C1 segment of cervical spinal cord (tissue), 14 donors: ENCODE measurements around the gene ZDHHC6.
"Not testable (repeated sequence)": the region's sequence is repeated elsewhere in the genome, so short reads cannot be mapped to it uniquely, and the experiment has no call there.

Experiments used
- DNase-seq, 14 donors: peaks; one replicate each; lab custom pipeline; 2025; lab: John Stamatoyannopoulos, UW

ZDHHC6 gene

DNA sequence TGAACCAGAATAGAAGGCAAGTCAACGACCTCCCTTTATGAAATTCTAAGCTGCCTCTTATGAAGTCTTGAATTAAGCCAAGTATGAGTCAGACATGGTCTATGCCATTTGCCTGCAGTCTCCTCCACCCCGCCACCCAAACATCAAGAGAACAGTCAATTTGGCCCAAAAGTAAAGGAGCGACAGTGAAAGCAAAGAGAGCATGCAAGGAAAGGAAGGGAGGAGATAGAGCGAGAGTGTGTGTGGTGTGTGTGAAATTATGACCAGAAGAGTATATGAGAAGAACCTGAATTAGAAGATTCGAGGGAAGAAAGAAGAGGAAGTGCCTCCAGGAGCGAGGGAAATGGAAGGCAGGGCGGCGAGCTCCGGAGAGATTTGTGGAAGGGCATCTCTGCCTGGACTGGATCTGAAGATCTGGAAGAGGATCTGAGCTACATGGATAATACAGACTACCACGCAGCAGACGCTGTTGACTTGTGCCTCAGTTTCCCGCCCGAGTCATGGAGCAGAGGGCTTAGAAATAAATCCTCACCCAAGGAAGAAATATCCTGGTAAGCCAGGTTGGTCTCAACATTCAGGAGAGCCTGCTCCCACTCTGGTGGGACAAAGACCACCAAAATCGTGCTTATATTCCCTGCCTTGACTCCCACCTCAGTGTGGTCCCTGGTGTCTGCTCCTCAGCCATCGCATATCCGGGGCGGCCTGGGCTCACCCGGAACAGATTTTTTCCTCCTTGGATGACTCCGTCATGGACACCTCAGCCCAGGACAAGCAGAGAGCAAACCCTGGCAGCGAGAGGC is 459 bp downstream of the ZDHHC6 start:
- DNase-seq: peak in 3 of 14 donors; percentile 15 to 47 (median 16)

DNA sequence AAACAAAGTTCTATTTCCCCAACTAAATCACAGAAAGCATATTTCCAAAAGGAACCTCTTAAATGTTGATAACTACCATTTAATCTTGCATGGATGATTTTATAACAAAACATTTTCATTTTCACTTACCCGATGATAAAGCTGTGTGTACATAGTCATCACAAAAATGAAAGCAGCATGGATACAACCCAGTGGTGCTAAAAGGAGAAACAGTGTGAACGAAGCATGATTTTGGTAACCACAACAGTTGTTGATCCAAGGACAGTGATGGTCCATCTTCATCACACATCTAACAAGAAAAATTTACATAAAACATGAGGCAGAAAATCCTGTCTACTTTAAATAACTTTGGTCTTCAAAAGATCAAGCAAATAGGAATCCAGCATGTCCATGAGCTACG is 4.7 kb downstream of the ZDHHC6 start:
- DNase-seq: no peak

DNA sequence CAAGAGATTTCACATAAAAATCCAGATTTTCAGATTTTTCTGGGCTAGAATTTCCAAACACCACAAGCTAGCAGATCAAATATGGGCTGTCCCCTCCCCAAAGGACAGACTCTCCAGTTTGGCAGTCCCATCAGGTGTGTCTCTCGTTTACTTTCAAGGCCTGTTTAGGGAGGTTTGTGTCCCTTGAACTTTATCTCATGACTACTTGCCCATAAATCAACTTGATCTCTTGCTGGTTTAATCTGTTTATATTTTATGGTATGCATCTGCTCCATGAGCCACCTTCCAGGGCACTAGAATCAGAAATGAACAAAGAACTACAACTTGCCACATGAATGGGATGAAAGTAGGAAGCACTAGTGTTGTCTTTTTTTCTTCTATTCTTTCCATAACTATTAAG is 5.2 kb downstream of the ZDHHC6 start:
- no peak for DNase-seq

DNA sequence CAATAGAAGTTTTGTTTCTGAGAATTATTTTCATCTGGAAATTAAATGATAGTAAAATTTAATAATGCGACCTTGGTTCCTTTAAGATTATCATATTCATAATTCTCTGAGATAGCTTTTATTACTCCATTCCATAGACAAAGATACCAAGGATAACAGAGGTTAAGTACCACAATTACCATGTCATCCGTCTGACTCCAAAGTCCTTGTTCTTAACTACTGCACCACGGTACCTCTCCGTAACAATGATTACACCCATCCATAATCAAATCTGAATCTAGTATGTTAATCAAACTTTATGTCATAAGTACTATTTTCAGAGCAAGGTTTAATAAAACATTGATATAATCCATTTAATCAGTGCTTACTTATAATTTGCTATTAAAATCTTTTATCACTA is 8.4 kb downstream of the ZDHHC6 start:
- DNase-seq: no peak

DNA sequence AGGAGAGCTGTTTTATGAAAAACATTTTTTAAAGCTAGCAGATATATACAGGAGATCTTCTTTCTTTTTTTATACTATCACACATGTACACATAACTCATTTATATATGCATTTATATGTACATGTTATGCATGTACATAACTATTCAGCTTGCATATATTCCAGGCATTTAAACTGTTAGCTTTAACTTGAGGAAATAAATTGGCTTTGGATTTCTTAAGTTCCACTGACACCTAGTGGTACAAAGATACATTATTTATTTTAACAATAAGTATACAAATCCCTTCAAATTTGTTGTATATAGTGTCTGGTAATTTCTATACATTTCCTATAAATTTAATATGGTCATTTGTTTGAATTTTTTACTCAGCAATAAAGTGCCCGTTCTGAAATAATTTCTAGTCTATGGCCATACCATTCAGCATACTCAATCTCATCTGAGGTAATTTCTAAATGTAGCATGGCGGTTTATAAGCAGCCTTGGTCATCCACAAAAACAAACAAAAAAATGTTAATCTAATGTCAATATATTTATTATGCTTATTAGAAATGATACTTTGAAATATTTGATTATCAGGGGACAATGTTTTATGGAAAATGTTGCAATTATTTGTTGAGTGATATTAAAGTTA is 11.6 kb downstream of the ZDHHC6 start:
- no peak for DNase-seq

DNA sequence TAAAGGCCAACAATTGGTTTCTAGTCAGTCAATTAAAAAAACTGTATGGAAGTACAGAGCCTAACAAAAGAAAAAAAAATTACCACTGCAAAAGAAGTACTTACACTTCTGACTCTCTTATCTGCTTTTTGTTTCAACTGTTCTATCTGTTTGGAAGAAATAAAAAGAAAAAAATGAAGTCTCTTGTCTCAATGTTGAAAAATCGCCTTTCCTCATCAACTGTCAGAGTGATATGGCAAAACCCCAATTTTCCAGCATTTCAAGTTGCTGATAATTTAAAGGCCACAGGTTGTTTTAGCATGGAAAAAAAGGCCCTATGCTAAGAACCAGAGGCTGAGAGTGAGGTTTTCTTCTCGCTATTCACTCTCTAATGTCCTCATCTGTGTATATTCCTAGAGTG is 13.6 kb downstream of the ZDHHC6 start:
- DNase-seq: no peak

DNA sequence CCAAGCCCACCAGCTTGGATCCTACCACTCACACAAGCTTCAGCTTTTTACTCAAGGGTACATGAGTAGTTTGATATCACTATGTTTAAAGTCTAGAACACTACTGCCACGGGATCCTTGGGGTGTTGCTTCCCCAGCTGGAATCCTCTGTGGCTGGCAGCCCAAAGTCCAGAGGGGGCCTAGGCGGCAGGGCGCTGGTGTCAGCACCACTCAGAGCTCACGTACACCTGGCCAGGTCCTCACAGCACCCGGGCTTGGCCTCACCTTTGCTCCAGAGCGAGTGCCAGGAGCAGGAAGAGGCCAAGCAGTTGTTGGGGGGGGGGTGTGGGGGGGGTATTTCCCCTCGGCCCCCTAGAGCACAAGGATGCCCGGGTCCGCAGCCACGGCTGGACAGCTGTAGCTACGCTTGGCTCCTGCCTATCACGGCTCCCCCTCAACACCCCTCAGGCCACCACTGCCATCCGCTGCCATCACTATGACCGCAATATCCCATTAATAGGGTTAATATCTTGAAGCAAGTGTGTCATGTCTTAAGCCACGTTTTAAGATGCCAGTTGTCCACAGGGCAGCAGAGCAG is 17.0 kb downstream of the ZDHHC6 start:
- no peak for DNase-seq

DNA sequence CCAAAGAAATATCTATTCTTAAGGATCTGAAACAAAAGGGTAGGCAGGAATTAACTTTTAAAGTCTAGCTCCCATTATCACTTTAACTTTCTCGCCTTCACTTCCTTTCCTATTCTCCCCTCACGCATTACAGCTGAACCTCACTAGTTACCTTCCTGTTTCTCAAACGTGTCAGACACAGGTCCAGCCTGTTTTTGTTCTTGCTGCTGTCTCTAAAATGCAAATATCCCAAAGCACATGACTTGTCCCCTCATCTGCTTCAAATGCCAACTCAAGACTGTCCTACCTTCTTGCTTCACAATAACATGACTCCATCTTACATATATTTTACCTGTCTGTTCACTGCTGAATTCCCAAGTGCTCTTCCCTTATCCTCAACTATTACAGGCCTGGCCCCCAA is 17.6 kb downstream of the ZDHHC6 start:
- DNase-seq: no peak

DNA sequence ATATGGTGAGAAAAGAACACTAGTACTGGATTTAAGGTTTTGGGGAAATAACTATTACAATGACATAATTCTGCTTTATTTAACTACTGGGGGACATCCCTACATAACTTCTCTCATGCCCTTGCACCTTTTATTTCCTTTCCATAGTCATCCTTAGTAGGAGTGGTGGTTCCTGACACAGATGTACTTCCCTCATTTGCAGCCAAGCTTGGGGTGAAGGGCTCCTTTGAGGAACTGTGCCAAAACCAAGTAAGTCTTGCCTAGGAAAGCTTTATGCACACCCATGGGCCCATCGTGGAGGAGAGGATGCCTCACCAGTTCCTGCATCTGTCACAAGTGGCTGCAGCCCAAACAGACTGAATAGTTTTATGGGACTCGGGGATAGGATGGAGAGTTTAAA is 20.6 kb downstream of the ZDHHC6 start:
- no peak for DNase-seq

DNA sequence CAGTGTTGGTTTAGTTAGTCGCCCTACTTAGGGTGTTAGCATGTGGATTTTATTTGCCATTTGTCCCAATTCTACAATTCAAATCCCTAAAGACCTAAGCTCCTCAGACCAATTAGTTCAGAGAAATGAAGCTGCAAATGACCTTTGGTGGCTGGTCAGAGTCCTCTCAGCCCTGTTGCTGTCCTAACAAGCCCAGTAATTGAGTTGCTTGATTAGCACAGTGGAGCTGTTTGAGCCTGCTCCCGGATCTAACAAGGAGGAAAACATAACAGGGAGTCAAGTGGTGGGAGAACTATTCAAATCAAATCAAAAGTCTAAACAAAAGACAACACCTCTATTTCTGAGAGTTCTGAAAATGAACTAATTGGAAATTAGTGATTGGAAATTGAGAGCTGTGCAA is 22.1 kb downstream of the ZDHHC6 start:
- DNase-seq: no peak

DNA sequence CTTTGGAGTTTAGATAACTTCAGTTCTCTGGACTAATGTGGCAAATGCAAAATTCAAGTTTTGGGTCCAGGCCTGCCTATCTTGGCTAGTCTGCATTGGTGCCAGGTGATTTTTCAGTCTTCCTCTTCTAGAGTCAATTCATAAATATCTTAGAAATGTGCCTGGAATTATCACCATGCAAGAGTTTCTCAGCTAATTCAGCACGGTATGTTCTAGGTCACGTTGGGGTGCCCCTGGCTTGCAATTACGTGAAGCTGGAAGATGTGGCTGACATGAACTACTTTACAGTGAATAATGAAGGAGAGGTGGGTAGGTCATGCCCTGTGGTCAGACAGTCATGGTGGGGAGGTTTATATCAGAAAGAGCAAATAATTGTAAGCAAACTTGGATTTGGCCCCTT is 25.0 kb downstream of the ZDHHC6 start:
- no peak for DNase-seq

DNA sequence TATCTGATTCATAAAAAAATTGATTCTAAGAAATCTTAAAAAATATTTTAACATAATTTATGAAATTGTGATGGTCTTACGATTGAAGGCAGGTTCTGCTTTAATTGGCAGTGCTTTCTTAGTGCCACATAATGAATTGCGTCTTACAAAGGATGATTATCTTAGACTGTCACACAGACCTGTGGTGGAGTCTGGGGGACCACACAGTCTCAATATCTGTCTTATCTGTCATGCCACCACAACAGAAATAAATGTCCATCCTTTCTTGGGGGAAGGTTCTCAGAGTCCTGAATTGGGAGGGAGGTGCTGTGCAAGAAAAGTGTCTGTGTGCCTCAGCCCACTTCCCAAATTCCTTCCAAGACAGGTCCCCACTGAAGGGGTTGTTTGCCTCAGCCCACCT is 34.0 kb downstream of the ZDHHC6 start:
- no peak for DNase-seq

DNA sequence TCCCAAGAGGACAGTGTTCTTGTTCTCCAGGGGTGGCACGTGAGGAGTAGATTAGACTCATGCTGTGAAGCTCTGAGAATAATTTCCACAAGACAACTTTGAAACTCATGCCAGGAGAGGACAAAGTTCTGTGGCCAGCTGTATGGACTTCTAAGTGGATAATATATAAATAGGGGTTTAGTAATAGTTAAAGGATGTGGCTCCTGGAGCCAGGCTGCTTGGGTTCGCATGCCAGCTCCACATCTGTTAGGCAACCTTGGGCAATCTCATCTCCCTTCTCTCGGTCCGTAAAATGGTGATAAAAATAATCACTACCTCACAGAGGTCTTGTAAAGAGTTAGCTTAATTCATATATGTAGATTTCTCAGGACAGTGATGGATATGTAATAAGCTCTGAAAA is 37.0 kb downstream of the ZDHHC6 start:
- no peak for DNase-seq

DNA sequence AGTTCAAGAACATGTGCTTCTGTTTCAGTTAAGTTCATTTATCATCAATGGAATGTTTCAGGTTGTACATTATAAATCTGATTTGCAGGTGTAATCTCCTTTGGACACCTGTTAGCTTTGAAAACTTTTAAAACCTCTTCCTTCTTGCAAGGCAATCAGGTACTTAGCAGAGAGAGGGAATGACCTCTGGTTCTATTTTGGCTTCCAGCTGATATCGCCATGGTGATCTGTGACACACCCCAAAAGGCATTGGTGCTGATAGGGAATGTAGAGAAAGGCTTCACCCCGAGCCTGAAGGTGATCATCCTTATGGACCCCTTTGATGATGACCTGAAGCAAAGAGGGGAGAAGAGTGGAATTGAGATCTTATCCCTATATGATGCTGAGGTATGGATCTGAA is 37.4 kb downstream of the ZDHHC6 start:
- DNase-seq: no peak

DNA sequence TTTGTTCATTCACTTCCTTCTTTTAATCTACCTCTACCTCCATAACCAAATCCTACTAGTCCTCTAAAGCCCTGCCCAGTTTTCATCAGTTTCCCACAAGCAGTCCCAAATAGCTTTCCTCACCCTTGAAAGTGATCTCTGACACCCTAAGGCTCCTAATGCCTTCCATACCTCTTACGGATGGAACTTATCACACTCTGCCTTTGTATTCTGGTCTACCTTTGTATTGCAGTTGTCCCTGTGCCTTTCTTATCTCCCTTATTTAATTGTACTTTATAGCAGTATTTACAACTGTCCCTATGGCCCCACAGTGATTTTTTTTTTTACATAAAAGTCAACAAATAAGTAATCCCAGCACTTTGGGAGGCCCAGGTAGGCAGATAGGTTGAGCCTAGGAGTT is 39.0 kb downstream of the ZDHHC6 start:
- no peak for DNase-seq

DNA sequence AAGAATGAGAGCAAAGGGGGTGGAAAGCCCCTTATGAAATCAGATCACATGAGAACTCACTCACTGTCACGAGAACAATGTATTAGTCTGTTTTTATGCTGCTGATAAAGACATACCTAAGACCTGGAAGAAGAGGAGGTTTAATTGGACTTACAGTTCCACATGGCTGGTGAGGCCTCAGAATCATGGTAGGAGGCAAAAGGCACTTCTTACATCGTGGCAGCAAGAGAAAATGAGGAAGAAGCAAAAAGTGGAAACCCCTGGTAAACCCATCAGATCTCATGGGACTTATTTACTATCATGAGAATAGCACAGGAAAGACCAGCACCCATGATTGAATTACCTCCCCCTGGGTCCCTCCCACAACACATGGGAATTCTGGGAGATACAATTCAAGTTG is 39.9 kb downstream of the ZDHHC6 start:
- DNase-seq: not testable (repeated sequence)

DNA sequence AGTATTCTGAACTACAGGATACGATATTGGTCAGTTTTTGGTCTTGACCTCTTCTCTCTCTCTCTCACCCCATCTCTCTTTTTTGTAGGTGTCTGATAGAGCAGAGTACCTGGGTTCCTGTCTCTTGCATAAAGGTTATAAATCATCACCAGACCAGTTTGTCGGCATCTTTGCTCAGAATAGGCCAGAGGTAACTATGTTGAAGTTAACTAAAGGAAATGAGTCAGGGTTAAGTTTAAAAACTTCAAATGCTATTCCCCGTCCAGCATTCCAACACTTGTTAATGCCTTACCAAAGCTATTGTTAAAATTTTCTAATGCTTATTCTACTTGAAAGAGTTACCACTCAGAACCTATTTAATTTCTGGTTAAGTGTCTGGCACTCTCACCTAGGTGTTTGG is 42.1 kb downstream of the ZDHHC6 start:
- no peak for DNase-seq

DNA sequence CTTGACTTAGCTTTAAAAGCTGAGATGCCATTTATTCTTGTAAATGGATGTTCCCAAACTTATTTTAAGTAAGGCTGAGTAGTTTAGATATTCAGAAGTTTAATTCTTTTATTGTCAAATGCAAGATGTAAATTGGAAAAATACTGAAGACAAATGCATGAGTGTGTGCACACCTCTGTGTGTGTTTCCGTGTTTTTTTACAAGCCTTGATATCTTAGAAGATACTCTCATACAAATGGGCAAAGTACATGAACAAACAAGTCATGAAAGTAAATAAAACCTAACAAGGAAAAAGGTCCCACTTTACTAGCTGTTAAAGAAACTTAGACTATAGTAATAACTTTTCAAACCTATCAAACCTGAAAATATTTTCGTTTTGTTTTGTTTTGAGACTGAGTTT is 43.8 kb downstream of the ZDHHC6 start:
- no peak for DNase-seq

DNA sequence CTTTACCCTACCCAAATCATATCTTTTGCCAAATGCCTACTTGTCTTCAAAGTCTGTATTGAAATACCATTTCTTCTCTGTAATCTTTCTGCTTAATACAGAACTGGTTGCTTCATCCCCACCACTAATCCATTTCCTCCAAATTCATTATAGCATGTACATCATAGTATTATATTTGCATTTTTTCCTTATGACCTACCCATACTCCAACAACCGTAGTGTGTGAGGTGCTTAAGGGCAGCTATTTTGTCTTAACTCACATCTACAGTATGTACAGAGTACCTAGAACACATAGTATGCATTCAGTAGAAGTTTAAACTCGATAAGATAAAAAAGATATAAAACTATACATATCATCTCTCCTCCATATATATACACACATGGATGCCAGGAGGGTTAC is 49.1 kb downstream of the ZDHHC6 start:
- DNase-seq: no peak

DNA sequence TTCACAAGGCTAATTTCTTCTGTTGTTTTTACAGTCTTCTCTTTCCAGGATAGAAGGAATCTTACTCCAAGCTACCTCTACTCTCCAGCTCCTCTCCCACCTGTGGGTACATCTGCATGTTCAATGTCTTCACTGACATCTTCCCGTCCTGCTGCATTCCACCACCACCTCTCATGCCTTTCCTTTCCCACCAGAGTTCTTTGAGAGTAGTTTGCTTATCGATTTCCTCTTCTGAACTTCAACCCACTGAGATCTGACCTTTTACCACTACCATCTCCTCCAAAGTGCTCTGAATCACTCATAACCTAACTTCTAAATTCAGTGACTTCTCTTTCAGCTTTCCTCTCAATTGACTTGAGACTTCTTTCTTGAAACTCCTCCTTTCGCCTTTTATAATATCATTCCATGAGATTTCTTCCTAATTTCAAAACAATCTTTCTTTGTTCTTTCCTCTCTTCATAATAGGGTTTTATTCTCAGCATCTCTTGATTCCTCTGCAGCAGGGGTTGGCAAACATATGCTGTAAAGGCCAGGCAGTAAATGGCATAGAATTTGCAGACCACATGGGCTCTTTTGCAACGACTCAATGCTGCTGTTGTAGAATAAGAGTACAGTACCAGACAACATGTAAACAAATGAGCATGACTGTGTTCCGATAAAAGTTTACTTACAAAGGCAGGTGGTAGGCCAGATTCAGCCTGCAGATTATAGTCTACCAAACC is 50.7 kb downstream of the ZDHHC6 start:
- no peak for DNase-seq

DNA sequence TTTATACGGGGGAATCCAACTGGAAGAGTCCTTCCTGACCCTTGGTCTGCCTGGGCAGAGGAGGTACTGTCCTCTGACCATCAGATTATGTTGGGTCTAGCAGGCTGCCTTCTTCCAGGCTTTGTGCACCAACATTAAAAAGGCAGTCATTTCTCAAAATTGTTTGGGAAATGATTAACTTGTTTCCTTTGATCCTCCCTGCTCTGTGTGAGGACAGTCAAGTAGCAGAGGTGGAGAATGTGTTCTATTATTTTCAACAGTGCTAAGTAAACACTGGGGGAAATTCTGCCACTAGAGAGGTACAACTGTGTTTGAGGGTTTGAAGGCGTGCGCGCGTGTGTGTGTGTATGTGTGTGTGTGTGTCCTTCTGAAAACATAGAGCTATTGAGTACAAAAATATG is 52.2 kb downstream of the ZDHHC6 start:
- no peak for DNase-seq

DNA sequence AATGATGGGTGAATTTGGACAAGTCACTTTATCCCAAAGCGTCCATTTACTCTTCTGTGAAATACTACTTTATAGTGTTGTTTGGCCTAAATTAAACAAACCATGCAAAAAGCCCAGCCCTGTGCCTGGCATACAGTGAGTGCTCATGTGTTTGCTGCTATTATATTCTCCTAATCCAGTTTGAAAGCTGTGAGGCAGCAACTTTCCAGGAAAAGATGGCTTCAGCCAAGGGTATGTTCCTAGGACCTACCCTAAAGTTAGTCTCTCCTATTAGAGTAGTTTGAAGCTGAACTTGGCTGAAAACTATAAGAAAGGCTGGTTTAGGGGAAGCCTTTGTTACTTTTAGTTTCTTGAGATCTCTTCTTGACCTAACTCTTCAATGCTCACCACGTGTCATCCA is 52.9 kb downstream of the ZDHHC6 start:
- no peak for DNase-seq

DNA sequence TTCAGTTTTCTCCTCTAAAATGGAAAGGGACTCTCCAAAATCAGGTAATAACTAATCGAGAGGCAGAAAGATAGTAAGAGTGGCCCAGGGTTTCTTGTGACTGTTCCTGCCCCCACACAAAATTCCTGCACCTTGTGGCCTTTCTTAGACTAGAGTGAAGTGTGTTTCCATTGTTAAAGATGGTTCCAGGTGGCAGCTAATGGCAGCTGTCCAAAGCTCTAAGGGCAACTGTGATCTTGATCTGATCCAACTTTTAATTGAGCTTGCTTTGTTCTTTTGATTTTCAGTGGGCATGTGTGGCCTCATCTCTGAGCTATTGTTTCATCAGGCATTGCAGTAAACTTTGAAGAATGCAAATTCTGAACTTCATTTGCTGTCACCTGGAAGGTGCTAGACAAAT is 53.4 kb downstream of the ZDHHC6 start:
- DNase-seq: no peak
